ENCODE data around the gene NRF1. TPM values are rescaled to one million over a fixed set of nuclear protein-coding genes. Genes with fewer than 3 reads are reported as not detected.

NRF1 gene
- total and polyA plus RNA-seq, 10 of the 15 experiments (the other 5 are each of a cell fraction or from before 2014, with no cell fraction given): 3.5 to 23.1 (median 13.5) TPM

DNA sequence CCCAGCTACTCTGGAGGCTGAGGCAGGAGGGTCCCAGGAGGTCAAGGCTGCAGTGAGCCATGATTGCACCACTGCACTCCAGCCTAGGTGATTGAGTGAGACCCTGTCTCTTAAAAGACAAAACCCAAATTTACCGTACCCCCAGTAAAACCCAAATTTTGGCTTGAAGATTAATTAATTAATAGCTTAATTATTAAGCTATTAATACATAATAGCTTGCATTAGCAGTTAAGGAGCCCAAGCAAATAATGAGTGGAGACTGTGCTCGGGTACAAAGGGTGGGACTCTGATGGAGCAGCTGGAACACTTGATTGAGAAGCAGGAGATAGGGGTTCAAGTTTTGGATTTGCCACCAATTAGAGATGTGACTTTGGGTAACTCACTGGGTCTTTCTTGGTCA, 28.9 kb downstream of the NRF1 start:
- ChIA-PET RAD21 (ENCODE audit: unreplicated experiment) (interaction anchor here (0.9 to 1.5 kb wide), 5 partner anchors 13 to 273 kb away, joined by 3 to 5 read pairs (median 3); no protein-coding TSS in a partner anchor), CTCF (interaction anchor here (0.7 to 2.0 kb wide), 8 partner anchors 18 to 418 kb away, joined by 3 to 7 read pairs (median 4); no protein-coding TSS in a partner anchor), POLR2A (interaction anchor here (1.0 to 2.0 kb wide), 3 partner anchors 18 to 28 kb away, joined by 5 to 6 read pairs (median 5); no protein-coding TSS in a partner anchor), SMC1A (ENCODE audit: uncharacterized antibody, unreplicated experiment) (interaction anchor here (1.1 to 1.7 kb wide), 8 partner anchors 9 to 417 kb away, joined by 3 to 8 read pairs (median 5); no protein-coding TSS in a partner anchor)
- no peak for FAIRE-seq
- H3K36me3 ChIP-seq (ENCODE audit: control insufficient read depth in 2 of 2, insufficient read depth in 2 of 2, low read length in 1 of 2): peaks cover 0 to 2% of the 10 kb centered on the region in 2 experiments; a peak in 2 of 4 replicates
- no peaks in the 10 kb centered on the region for H3K27me3 ChIP-seq (replicated peaks in 1 of 2; ENCODE audit: control insufficient read depth in 2 of 2, insufficient read depth in 2 of 2, low read length in 1 of 2)
- no peaks in the 10 kb centered on the region for H4K20me1 ChIP-seq (ENCODE audit: control insufficient read depth, insufficient read depth)
- H3K4me1 ChIP-seq (ENCODE audit: control insufficient read depth, insufficient read depth, low read length): peaks cover 9% of the 10 kb centered on the region
- no peak overlapping the region for H2AFZ ChIP-seq (ENCODE audit: control insufficient read depth, low read depth, low read length)
- ATAC-seq: no peak
- WGBS (ENCODE audit: insufficient coverage, insufficient replicate concordance, low lambda C conversion rate, missing lambda C conversion rate): 98% methylated on average over 2 of the region's 2 CpGs
- no TSS peak for BruUV-seq (replicated peaks)
- no peak for DNase-seq (ENCODE audit: low read depth, low spot score)
- in situ Hi-C loops (cut with MboI): loop anchor here (10.0 kb wide), 1 partner anchor 296 kb away; no protein-coding TSS in a partner anchor
- no peak overlapping the region for H3K4me3 ChIP-seq
- H3K27ac ChIP-seq (ENCODE audit: control insufficient read depth, insufficient read depth): no peak overlapping the region
- no peak overlapping the region for H3K4me2 ChIP-seq (ENCODE audit: control insufficient read depth, insufficient read depth)
- H3K9ac ChIP-seq (ENCODE audit: control insufficient read depth, insufficient read depth, low read length): no peak overlapping the region
- intact Hi-C loops (cut with micrococcal nuclease; ENCODE audit: unreplicated experiment): no loop called here
- H3K79me2 ChIP-seq (ENCODE audit: control insufficient read depth, insufficient read depth, low read length): peaks cover 3% of the 10 kb centered on the region
- no peaks in the 10 kb centered on the region for H3K9me3 ChIP-seq (replicated peaks; ENCODE audit: control insufficient read depth, insufficient read depth, low read length)
- TF ChIP-seq YBX1 (IDR thresholded peaks at IDR 0.05) (no peak), SMAD1 (IDR thresholded peaks at IDR 0.05; ENCODE audit: low read depth, partially characterized antibody) (no peak), CHD4 (IDR thresholded peaks at IDR 0.05) (no peak), GATAD2B (conservative IDR thresholded peaks at IDR 0.05; ENCODE audit: low read depth) (no peak), MYB (IDR thresholded peaks at IDR 0.05; ENCODE audit: borderline replicate concordance, low read depth, low read length) (no peak), RFX5 (IDR thresholded peaks at IDR 0.05; ENCODE audit: low read depth, low read length) (no peak), CREB1 (IDR thresholded peaks at IDR 0.05; ENCODE audit: low read depth) (no peak), ETV6 (conservative IDR thresholded peaks at IDR 0.05 in 1 of 2, IDR thresholded peaks at IDR 0.05 in 1 of 2; ENCODE audit: borderline replicate concordance in 1 of 2, low read depth in 1 of 2) (no peak), IRF4 (IDR thresholded peaks at IDR 0.05; ENCODE audit: low read depth, low read length) (no peak), RELA (IDR thresholded peaks at IDR 0.05; ENCODE audit: borderline replicate concordance, partially characterized antibody) (no peak), SREBF1 (IDR thresholded peaks at IDR 0.05; ENCODE audit: low read length) (no peak), LARP7 (IDR thresholded peaks at IDR 0.05) (no peak), ZBED1 (IDR thresholded peaks at IDR 0.05; ENCODE audit: borderline replicate concordance) (no peak)
- TF ChIP-seq, protein P1, sequence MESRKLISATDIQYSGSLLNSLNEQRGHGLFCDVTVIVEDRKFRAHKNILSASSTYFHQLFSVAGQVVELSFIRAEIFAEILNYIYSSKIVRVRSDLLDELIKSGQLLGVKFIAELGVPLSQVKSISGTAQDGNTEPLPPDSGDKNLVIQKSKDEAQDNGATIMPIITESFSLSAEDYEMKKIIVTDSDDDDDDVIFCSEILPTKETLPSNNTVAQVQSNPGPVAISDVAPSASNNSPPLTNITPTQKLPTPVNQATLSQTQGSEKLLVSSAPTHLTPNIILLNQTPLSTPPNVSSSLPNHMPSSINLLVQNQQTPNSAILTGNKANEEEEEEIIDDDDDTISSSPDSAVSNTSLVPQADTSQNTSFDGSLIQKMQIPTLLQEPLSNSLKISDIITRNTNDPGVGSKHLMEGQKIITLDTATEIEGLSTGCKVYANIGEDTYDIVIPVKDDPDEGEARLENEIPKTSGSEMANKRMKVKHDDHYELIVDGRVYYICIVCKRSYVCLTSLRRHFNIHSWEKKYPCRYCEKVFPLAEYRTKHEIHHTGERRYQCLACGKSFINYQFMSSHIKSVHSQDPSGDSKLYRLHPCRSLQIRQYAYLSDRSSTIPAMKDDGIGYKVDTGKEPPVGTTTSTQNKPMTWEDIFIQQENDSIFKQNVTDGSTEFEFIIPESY (IDR thresholded peaks at IDR 0.05): no peak
- TF ChIP-seq, protein P2, sequence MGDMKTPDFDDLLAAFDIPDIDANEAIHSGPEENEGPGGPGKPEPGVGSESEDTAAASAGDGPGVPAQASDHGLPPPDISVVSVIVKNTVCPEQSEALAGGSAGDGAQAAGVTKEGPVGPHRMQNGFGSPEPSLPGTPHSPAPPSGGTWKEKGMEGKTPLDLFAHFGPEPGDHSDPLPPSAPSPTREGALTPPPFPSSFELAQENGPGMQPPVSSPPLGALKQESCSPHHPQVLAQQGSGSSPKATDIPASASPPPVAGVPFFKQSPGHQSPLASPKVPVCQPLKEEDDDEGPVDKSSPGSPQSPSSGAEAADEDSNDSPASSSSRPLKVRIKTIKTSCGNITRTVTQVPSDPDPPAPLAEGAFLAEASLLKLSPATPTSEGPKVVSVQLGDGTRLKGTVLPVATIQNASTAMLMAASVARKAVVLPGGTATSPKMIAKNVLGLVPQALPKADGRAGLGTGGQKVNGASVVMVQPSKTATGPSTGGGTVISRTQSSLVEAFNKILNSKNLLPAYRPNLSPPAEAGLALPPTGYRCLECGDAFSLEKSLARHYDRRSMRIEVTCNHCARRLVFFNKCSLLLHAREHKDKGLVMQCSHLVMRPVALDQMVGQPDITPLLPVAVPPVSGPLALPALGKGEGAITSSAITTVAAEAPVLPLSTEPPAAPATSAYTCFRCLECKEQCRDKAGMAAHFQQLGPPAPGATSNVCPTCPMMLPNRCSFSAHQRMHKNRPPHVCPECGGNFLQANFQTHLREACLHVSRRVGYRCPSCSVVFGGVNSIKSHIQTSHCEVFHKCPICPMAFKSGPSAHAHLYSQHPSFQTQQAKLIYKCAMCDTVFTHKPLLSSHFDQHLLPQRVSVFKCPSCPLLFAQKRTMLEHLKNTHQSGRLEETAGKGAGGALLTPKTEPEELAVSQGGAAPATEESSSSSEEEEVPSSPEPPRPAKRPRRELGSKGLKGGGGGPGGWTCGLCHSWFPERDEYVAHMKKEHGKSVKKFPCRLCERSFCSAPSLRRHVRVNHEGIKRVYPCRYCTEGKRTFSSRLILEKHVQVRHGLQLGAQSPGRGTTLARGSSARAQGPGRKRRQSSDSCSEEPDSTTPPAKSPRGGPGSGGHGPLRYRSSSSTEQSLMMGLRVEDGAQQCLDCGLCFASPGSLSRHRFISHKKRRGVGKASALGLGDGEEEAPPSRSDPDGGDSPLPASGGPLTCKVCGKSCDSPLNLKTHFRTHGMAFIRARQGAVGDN (IDR thresholded peaks at IDR 0.05): no peak
- TF ChIP-seq, protein P3, sequence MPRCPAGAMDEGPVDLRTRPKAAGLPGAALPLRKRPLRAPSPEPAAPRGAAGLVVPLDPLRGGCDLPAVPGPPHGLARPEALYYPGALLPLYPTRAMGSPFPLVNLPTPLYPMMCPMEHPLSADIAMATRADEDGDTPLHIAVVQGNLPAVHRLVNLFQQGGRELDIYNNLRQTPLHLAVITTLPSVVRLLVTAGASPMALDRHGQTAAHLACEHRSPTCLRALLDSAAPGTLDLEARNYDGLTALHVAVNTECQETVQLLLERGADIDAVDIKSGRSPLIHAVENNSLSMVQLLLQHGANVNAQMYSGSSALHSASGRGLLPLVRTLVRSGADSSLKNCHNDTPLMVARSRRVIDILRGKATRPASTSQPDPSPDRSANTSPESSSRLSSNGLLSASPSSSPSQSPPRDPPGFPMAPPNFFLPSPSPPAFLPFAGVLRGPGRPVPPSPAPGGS (IDR thresholded peaks at IDR 0.05; ENCODE audit: borderline replicate concordance, insufficient read depth, low read depth, low read length, poor library complexity, severe bottlenecking): no peak
- TF ChIP-seq, protein P4, sequence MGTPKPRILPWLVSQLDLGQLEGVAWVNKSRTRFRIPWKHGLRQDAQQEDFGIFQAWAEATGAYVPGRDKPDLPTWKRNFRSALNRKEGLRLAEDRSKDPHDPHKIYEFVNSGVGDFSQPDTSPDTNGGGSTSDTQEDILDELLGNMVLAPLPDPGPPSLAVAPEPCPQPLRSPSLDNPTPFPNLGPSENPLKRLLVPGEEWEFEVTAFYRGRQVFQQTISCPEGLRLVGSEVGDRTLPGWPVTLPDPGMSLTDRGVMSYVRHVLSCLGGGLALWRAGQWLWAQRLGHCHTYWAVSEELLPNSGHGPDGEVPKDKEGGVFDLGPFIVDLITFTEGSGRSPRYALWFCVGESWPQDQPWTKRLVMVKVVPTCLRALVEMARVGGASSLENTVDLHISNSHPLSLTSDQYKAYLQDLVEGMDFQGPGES (IDR thresholded peaks at IDR 0.05): no peak
